ENCODE results near the gene SLC4A4. TPM values are rescaled to one million over a fixed set of nuclear protein-coding genes. Genes with fewer than 3 reads are reported as not detected.

SLC4A4 gene
- total and polyA plus RNA-seq, 2 of the 8 experiments (the other 6 are each of a cell fraction or from before 2014, with no cell fraction given): 0.67 to 2.8 TPM

GRCh38 chr4:71559957-71560571 lies 221.2 kb downstream of the SLC4A4 start:
- no peak overlapping the region for H2BK20ac ChIP-seq (ENCODE audit: low read length)
- no peaks in the 10 kb centered on the region for H3K79me1 ChIP-seq (ENCODE audit: low read depth, low read length)
- no peaks in the 10 kb centered on the region for H3K27me3 ChIP-seq (replicated peaks in 1 of 4; ENCODE audit: control insufficient read depth in 3 of 4, extremely low read depth in 1 of 4, insufficient read depth in 3 of 4, low read length in 3 of 4)
- H4K91ac ChIP-seq (replicated peaks; ENCODE audit: insufficient read length, low read length): no peak overlapping the region
- H3K4ac ChIP-seq (replicated peaks; ENCODE audit: insufficient read length, low read depth, low read length): no peak overlapping the region
- POLR2A ChIA-PET (ENCODE audit: partially characterized antibody): no interaction called here
- H4K20me1 ChIP-seq (replicated peaks in 1 of 2; ENCODE audit: control insufficient read depth in 1 of 2, insufficient read depth in 2 of 2, low read length in 2 of 2): no peaks in the 10 kb centered on the region
- H4K8ac ChIP-seq (ENCODE audit: extremely low read depth, insufficient read depth, low read length): no peak overlapping the region
- no peak overlapping the region for H3K4me2 ChIP-seq (ENCODE audit: insufficient read depth in 1 of 2, low read depth in 2 of 2, low read length in 2 of 2)
- WGBS, 2 experiments (ENCODE audit: extremely low coverage in 1 of 2, insufficient coverage in 1 of 2, insufficient read length in 1 of 2, insufficient replicate concordance in 2 of 2, low coverage in 1 of 2, low lambda C conversion rate in 2 of 2, missing lambda C conversion rate in 1 of 2): 5% methylated on average over 1 of the region's 1 CpG; no CpG with 5 or more reads in 1 of the 2 experiments
- H3K79me2 ChIP-seq (ENCODE audit: control insufficient read depth in 1 of 2, insufficient read depth in 2 of 2, low read length in 2 of 2): no peaks in the 10 kb centered on the region
- no peak overlapping the region for H3K4me3 ChIP-seq (ENCODE audit: extremely low read depth in 1 of 4, insufficient read depth in 2 of 4, low read depth in 3 of 4, low read length in 4 of 4)
- DNase-seq (ENCODE audit: low read depth in 1 of 2, low spot score in 2 of 2) (no peak), FAIRE-seq (no peak)
- no peaks in the 10 kb centered on the region for H3K4me1 ChIP-seq (replicated peaks in 1 of 4; ENCODE audit: control insufficient read depth in 3 of 4, insufficient read depth in 4 of 4, low read length in 3 of 4)
- no peak overlapping the region for H3K23ac ChIP-seq (ENCODE audit: insufficient read length)
- no peak overlapping the region for H2BK15ac ChIP-seq (ENCODE audit: low read length)
- no peak overlapping the region for H2BK5ac ChIP-seq (ENCODE audit: low read depth, low read length)
- no peak overlapping the region for H3K27ac ChIP-seq (ENCODE audit: low read depth, low read length)
- no peak overlapping the region for H3K9ac ChIP-seq (replicated peaks in 1 of 4; ENCODE audit: extremely low read depth in 1 of 4, low read depth in 3 of 4, low read length in 3 of 4)
- no peak overlapping the region for H2AK5ac ChIP-seq (ENCODE audit: low read depth, low read length)
- H2BK12ac ChIP-seq (ENCODE audit: low read depth, low read length): no peak overlapping the region
- H3K56ac ChIP-seq (replicated peaks; ENCODE audit: insufficient read length, low read depth, low read length): no peak overlapping the region
- H2AFZ ChIP-seq (ENCODE audit: low read length): no peak overlapping the region
- CTCF ChIA-PET (ENCODE audit: partially characterized antibody): interaction anchor here (1.1 kb wide), 1 partner anchor 94 kb away, joined by 3 read pairs; no protein-coding TSS in a partner anchor
- no peaks in the 10 kb centered on the region for H3K23me2 ChIP-seq (ENCODE audit: low read depth, low read length)
- no peak overlapping the region for H2BK120ac ChIP-seq (replicated peaks; ENCODE audit: low read depth, low read length)
- H4K5ac ChIP-seq (ENCODE audit: insufficient read length, low read depth, low read length): no peak overlapping the region
- no peak overlapping the region for H3K14ac ChIP-seq (ENCODE audit: insufficient read length)
- H3K18ac ChIP-seq (ENCODE audit: extremely low read depth, low read length): no peak overlapping the region
- no peaks in the 10 kb centered on the region for H3K9me3 ChIP-seq (ENCODE audit: insufficient read depth in 2 of 2, low read depth in 1 of 2, low read length in 1 of 2)
- no peaks in the 10 kb centered on the region for H3K36me3 ChIP-seq (ENCODE audit: control insufficient read depth in 2 of 4, insufficient read depth in 4 of 4, low read length in 3 of 4)
- no peak for TF ChIP-seq EP300 (IDR thresholded peaks at IDR 0.05; ENCODE audit: borderline replicate concordance in 1 of 2, low read depth in 2 of 2, low read length in 2 of 2)
- TF ChIP-seq TAF7 (optimal IDR thresholded peaks at IDR 0.05; ENCODE audit: borderline replicate concordance, low read depth, low read length): no peak
- TF ChIP-seq HDAC2 (IDR thresholded peaks at IDR 0.05; ENCODE audit: borderline replicate concordance in 1 of 2, low read depth in 2 of 2, low read length in 2 of 2): no peak

Measured in H1 (cell line).